Stomach (tissue), 4 donors: ENCODE results near the gene LCE3B.

Source experiments
- CTCF ChIP-seq, 7 experiments: fragments of 450-650 bp in 4 of 7; fragments of 200-600 bp in 3 of 7; sonication (generic) in 3 of 7; IDR thresholded peaks; one replicate each; pipeline ENCODE4 v1.5.1; 2016 to 2019; ENCODE audit warnings: antibody characterized with exemption in 7 of 7, control low read depth in 2 of 7, mild to moderate bottlenecking in 1 of 7
- POLR2A ChIP-seq, 4 donors: fragments of 450-650 bp; IDR thresholded peaks; one replicate each; pipeline ENCODE4 v1.6.1; 2016; ENCODE audit warnings: antibody characterized with exemption in 4 of 4, control low read depth in 2 of 4, mild to moderate bottlenecking in 1 of 4, moderate library complexity in 1 of 4

- TF ChIP-seq POLR2A (IDR thresholded peaks at IDR 0.05) = no peak
- no peak for TF ChIP-seq CTCF (IDR thresholded peaks at IDR 0.05)
Measured at GRCh38 chr1:152656459-152656858, 42.8 kb downstream of the LCE3B start.
